ENCODE measurements around the gene ADAMTS7. TPM values are rescaled to one million over a fixed set of nuclear protein-coding genes. Genes with fewer than 3 reads are reported as not detected.

ADAMTS7 gene
- polyA plus RNA-seq, 1 donor from 2014 or later, result 31.5 TPM

DNA sequence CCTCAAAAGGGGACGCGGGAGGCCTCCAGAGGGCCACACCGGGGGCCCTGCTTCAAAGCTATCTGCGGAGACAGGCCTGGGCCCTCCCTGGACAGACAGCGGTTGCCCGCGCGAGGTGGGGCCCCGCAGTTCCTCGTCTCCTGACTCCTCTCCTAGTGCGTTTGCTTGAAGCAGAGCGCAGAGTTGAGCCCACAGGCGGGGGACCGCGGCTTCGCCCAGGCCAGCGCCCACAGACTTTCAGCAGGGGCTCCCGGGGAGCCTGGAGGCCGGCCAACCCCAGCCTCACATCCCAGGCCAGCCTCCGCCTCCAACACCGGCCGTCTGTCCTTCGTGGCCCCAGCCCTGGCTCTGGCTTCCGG lies 540 bp upstream of the ADAMTS7 start:
- H3K79me2 ChIP-seq (replicated peaks; ENCODE audit: insufficient read depth, low read length), result peaks cover 33% of the 10 kb centered on the region
- no peaks in the 10 kb centered on the region for H4K20me1 ChIP-seq (ENCODE audit: insufficient read depth)
- no peaks in the 10 kb centered on the region for H3F3A ChIP-seq (ENCODE audit: insufficient read depth, low read length, poor library complexity, severe bottlenecking)
- no peaks in the 10 kb centered on the region for H3K36me3 ChIP-seq (ENCODE audit: insufficient read depth, low read length)
- no peaks in the 10 kb centered on the region for H3K9me2 ChIP-seq (ENCODE audit: insufficient read depth, low read length)
- TF ChIP-seq TAF1 (IDR thresholded peaks at IDR 0.05; ENCODE audit: low read depth) (no peak), POLR2AphosphoS5 (IDR thresholded peaks at IDR 0.05) (no peak)
- TF ChIP-seq, protein P1, sequence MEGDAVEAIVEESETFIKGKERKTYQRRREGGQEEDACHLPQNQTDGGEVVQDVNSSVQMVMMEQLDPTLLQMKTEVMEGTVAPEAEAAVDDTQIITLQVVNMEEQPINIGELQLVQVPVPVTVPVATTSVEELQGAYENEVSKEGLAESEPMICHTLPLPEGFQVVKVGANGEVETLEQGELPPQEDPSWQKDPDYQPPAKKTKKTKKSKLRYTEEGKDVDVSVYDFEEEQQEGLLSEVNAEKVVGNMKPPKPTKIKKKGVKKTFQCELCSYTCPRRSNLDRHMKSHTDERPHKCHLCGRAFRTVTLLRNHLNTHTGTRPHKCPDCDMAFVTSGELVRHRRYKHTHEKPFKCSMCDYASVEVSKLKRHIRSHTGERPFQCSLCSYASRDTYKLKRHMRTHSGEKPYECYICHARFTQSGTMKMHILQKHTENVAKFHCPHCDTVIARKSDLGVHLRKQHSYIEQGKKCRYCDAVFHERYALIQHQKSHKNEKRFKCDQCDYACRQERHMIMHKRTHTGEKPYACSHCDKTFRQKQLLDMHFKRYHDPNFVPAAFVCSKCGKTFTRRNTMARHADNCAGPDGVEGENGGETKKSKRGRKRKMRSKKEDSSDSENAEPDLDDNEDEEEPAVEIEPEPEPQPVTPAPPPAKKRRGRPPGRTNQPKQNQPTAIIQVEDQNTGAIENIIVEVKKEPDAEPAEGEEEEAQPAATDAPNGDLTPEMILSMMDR (IDR thresholded peaks at IDR 0.05; ENCODE audit: poor library complexity, severe bottlenecking), result no peak
- peak overlapping the region; percentile 65 for H2AFZ ChIP-seq (ENCODE audit: low read depth, low read length)
- H3K27ac ChIP-seq (ENCODE audit: low read length), result peak overlapping the region; percentile 55
- H3K9me3 ChIP-seq (ENCODE audit: low read length), result no peaks in the 10 kb centered on the region
- peak overlapping the region; percentile 51 for H3K4me2 ChIP-seq (ENCODE audit: low read length)
- no peaks in the 10 kb centered on the region for H3K27me3 ChIP-seq (ENCODE audit: insufficient read depth, low read depth, low read length)
- H3K4me3 ChIP-seq (ENCODE audit: low read length), result peak overlapping the region; percentile 95
- peak overlapping the region; percentile 90 for H3K9ac ChIP-seq (ENCODE audit: low read length)

DNA sequence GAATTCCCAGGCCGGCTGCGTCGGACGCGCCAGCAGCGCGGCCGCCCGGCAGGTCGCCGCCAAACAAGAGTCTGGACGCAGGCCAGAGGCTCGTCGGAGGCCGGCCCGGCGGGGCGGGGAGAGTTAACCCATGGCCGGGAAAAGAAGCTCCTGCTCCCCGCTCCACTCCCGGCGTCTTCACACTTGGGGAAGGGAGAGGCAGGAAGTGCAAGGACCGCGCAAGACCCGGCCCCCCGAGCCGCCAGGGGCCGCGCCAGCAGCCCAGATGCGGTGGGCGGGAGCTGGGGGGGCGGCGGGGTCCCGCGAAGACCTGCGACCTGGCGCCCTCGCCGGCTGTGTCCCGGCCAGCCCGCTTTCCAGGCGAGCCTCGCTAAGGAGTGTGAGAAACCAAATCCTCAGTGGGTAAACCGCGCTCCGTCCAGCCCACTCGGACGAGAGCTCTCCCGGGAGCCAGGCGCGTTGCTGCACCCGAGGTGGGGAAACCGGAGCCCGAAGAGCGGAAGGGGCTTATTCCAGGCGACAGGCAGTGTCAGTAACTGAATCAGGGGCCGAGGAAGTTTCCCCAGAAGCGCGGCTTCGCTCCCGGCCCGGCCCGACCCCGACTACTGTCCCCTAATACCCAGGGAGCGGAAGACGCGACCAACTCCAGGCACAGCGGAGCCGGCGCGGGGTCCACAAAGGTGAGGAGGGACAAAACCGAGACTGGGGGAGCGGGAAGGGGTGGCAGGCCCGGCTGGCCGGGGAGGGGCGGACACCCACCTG lies 721 bp downstream of the ADAMTS7 start:
- Histone ChIP-seq H3K79me2 (replicated peaks; ENCODE audit: insufficient read depth, low read length) (peaks cover 33% of the 10 kb centered on the region), H3K27me3 (ENCODE audit: insufficient read depth, low read depth, low read length) (no peaks in the 10 kb centered on the region), H2AFZ (ENCODE audit: low read depth, low read length) (peak overlapping the region; percentile 94), H3K4me2 (ENCODE audit: low read length) (peak overlapping the region; percentile 45), H3K36me3 (ENCODE audit: insufficient read depth, low read length) (no peaks in the 10 kb centered on the region), H3K9ac (ENCODE audit: low read length) (peak overlapping the region; percentile 90), H3K9me2 (ENCODE audit: insufficient read depth, low read length) (no peaks in the 10 kb centered on the region), H3K27ac (ENCODE audit: low read length) (peak overlapping the region; percentile 79), H3K9me3 (ENCODE audit: low read length) (no peaks in the 10 kb centered on the region), H3K4me3 (ENCODE audit: low read length) (peak overlapping the region; percentile 95), H4K20me1 (ENCODE audit: insufficient read depth) (no peaks in the 10 kb centered on the region), H3F3A (ENCODE audit: insufficient read depth, low read length, poor library complexity, severe bottlenecking) (no peaks in the 10 kb centered on the region)
- TF ChIP-seq POLR2AphosphoS5 (IDR thresholded peaks at IDR 0.05) (peak; percentile 29), RAD21 (conservative IDR thresholded peaks at IDR 0.05) (no peak), SMC3 (conservative IDR thresholded peaks at IDR 0.05; ENCODE audit: poor library complexity) (peak; percentile 23), MXI1 (conservative IDR thresholded peaks at IDR 0.05; ENCODE audit: poor library complexity, severe bottlenecking) (peak; percentile 10), EZH2 (IDR thresholded peaks at IDR 0.05; ENCODE audit: borderline replicate concordance, insufficient read depth, low read length, poor library complexity, severe bottlenecking) (no peak), EP300 (conservative IDR thresholded peaks at IDR 0.05; ENCODE audit: poor library complexity, severe bottlenecking) (no peak), TAF1 (IDR thresholded peaks at IDR 0.05; ENCODE audit: low read depth) (peak; percentile 7)
- TF ChIP-seq, protein P2, sequence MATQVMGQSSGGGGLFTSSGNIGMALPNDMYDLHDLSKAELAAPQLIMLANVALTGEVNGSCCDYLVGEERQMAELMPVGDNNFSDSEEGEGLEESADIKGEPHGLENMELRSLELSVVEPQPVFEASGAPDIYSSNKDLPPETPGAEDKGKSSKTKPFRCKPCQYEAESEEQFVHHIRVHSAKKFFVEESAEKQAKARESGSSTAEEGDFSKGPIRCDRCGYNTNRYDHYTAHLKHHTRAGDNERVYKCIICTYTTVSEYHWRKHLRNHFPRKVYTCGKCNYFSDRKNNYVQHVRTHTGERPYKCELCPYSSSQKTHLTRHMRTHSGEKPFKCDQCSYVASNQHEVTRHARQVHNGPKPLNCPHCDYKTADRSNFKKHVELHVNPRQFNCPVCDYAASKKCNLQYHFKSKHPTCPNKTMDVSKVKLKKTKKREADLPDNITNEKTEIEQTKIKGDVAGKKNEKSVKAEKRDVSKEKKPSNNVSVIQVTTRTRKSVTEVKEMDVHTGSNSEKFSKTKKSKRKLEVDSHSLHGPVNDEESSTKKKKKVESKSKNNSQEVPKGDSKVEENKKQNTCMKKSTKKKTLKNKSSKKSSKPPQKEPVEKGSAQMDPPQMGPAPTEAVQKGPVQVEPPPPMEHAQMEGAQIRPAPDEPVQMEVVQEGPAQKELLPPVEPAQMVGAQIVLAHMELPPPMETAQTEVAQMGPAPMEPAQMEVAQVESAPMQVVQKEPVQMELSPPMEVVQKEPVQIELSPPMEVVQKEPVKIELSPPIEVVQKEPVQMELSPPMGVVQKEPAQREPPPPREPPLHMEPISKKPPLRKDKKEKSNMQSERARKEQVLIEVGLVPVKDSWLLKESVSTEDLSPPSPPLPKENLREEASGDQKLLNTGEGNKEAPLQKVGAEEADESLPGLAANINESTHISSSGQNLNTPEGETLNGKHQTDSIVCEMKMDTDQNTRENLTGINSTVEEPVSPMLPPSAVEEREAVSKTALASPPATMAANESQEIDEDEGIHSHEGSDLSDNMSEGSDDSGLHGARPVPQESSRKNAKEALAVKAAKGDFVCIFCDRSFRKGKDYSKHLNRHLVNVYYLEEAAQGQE (IDR thresholded peaks at IDR 0.05; ENCODE audit: borderline replicate concordance), result peak; percentile 10
- TF ChIP-seq, protein P1 (IDR thresholded peaks at IDR 0.05; ENCODE audit: poor library complexity, severe bottlenecking), result no peak

All from neural cell (in vitro differentiated cells).